Tibial nerve (tissue), 3 donors: ENCODE data around the gene L3MBTL3.

Source experiments
- POLR2A ChIP-seq, 2 donors: fragments of 450-650 bp; IDR thresholded peaks; one replicate each; pipeline ENCODE4 v1.6.1; 2017; ENCODE audit warnings: antibody characterized with exemption in 2 of 2, mild to moderate bottlenecking in 2 of 2, moderate library complexity in 2 of 2
- TF ChIP-seq, protein P1 (sequence below), 5 experiments: fragments of 200-600 bp in 3 of 5; fragments of 450-650 bp in 2 of 5; sonication (generic) in 3 of 5; IDR thresholded peaks; one replicate each; pipeline ENCODE4 v1.5.1; 2016 to 2019; ENCODE audit warnings: antibody characterized with exemption in 5 of 5, mild to moderate bottlenecking in 3 of 5, moderate library complexity in 2 of 5

DNA sequence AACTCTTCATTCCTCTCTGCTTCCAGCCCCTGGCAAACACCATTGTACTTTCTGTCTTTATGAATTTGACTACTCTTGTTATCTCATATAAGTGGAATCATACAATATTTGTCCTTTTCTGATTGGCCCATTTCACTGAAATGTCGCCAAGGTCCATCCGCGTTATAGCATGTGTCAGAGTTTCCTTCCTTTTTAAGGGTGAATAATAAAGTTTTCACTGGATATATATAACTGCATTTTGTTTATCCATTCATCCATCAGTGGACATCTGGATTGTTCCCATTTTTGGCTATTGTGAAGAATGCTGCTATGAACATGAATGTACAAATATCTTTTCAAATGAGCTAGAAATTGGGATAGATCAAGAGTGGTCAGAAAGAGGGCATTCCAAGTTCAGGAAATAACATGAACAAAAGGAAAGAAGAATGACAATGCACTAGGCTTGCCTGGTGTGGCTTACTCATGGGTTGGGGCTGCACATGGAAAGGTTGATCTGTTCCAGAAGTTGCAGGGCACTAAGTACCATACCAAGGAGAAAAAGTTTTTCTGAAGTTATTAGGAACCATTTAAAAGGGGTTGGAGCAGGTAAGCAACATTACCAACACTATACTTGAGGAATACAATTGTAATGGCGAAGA, 10.0 kb upstream of the L3MBTL3 start:
- TF ChIP-seq, protein P1, sequence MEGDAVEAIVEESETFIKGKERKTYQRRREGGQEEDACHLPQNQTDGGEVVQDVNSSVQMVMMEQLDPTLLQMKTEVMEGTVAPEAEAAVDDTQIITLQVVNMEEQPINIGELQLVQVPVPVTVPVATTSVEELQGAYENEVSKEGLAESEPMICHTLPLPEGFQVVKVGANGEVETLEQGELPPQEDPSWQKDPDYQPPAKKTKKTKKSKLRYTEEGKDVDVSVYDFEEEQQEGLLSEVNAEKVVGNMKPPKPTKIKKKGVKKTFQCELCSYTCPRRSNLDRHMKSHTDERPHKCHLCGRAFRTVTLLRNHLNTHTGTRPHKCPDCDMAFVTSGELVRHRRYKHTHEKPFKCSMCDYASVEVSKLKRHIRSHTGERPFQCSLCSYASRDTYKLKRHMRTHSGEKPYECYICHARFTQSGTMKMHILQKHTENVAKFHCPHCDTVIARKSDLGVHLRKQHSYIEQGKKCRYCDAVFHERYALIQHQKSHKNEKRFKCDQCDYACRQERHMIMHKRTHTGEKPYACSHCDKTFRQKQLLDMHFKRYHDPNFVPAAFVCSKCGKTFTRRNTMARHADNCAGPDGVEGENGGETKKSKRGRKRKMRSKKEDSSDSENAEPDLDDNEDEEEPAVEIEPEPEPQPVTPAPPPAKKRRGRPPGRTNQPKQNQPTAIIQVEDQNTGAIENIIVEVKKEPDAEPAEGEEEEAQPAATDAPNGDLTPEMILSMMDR (IDR thresholded peaks at IDR 0.05): no peak
- no peak for TF ChIP-seq POLR2A (IDR thresholded peaks at IDR 0.05)
